SKM-1 (cell line): ENCODE results near the gene B4GALNT4.
"Not testable (repeated sequence)": the region's sequence is repeated elsewhere in the genome, so short reads cannot be mapped to it uniquely, and the experiment has no call there.

Experiments used
- DNase-seq: peaks from one replicate; lab custom pipeline; 2025; ENCODE audit not compliant: unreplicated experiment; lab: John Stamatoyannopoulos, UW

Gene B4GALNT4

DNA sequence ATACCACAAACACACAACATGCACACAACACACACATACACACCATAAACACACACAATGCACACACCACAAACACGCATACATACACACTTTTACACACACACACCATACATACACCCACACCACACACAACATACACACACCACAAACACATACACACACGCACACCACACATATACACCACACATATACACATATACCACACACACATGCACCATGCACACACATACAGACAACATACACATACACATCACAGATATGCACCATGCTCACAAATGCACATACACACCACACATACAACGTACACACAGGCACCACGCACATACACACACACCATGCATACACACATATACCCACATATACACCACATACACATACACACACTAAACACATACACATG, 11.7 kb upstream of the B4GALNT4 start:
- no peak for DNase-seq

- DNase-seq: no peak
Measured at GRCh38 chr11:358129-358800, 11.0 kb upstream of the B4GALNT4 start.

DNA sequence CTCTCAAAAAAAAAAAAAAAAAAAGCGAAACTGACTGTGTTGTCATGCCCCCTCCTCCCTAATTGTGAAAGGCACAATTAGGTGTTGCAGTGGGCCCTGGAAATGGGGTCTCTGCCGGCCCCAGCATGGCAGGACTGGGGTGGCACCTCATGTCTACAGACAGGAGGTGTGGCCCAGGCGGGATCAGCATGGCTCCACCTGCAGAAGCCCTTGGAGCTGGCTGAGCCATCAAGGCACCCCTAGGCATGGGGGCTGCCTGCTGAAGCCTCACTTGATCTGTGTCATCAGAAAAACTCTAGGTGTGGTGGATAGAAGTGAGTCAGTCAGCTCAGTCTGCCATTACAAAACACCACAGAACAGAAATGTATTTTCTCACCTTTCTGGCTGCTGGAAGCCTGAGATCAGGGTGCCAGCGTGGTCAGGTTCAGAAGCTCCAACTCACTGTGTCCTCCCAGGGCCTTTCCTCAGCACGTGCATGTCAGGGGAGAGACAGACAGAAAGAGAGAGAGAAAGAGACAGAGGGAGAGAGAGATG, 10.1 kb upstream of the B4GALNT4 start:
- no peak for DNase-seq

GRCh38 chr11:360326-361280, 8.7 kb upstream of the B4GALNT4 start:
- DNase-seq: no peak

DNA sequence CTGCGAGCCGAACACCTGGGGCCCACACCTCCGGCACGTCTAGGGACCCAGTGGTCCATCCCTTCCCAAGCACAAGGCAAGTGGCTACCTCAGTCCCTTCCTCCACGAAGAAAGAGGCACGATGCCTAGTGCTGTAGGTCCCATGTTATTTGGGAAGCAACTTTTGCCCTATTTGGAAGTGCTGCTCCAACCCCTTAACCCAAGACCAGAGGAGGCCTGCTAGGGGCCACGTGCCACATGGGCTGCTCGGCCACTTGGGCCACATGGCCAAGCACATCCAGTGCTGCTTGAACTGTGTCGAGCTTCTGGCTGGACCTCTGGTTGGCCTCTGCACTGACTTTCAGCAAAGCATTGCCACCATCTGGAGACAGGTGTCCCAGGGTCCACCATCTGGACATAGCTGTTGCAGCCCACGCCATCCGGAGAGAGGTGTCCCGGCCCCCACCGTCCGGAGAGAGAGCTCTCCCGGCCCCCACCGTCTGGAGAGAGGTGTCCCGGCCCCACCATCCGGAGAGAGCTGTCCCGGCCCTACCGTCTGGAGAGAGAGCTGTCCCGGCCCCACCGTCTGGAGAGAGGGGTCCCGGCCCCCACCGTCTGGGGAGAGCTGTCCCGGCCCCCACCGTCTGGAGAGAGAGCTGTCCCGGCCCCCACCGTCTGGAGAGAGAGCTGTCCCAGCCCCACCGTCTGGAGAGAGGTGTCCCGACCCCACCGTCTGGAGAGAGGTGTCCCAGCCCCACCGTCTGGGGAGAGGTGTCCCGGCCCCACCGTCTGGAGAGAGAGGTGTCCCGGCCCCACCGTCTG, 6.5 kb upstream of the B4GALNT4 start:
- DNase-seq: no peak

- not testable (repeated sequence) for DNase-seq
Measured at GRCh38 chr11:363443-363805, 5.9 kb upstream of the B4GALNT4 start.

DNA sequence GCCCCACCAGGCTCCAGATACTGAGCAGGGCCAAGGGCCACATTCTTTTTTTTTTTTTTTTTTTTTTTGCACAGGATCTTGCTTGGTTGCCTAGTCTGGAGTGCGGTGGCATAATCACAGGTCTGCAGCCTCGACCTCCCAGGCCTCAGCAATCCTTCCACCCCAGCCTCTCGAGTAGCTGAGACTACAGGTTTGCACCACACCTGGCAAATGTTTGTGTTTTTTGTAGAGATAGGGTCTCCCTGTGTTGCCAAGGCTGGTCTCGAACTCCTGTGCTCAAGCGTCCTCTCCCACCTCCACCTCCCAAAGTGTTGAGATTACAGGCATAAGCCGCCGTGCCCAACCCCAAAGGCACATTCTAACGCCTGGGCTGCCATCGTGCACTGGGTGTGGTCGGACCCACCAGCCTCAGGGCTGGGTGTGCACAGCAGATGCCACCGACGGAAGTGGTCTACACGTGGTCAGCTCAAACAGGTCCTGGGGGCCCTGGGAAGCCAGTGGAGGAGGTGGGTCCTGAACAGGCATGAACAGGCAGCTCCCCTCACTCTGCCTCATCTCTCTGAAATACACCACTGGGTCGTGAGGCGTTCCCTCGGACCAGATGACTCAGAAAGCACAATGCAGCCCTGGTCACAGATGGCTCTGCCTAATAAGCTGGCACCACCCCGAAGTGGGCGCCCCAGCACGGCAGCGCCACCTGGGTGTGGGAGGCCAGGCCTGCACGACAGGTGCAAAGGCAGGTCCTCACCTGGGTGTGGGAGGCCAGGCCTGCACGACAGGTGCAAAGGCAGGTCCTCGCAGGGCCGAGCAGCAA, 5.1 kb upstream of the B4GALNT4 start:
- no peak for DNase-seq

DNA sequence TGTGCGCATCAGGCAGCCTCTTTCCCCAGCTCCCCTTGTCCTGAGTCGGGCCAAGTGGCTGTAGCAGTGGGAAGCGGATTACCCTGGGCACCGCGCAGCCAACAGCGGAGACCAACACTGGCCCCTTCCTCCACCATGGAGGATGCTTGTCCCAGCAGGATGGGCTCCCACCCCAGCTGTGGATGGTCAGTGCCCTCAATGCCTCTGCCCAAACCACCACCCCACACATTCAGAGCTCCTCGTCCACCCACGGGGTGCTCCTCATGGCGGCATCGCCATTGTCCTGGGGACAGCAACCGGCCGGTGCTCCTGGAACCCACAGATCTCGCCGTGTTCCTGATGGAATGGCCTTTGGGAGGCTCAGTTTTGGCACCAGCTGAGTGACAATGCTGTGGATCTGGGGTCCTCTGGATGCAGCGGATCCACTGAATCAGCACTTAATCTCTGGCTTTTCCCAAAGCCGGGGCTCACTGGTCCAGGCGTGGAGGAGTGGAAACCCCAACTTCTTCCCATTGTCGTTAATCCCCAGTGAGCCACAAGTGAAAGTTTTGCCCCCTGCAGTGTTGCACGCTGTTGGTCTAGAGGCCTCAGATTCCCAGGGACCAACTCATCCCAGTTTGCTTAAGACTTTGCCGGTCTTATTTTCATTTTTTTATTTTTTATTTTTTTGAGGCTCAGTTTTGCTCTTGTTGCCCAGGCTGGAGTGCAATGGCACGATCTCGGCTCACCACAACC, 4.1 kb upstream of the B4GALNT4 start:
- no peak for DNase-seq

- no peak for DNase-seq
Measured at GRCh38 chr11:365831-366230, 3.5 kb upstream of the B4GALNT4 start.

- DNase-seq: no peak
Measured at GRCh38 chr11:367956-368413, 1.3 kb upstream of the B4GALNT4 start.

GRCh38 chr11:368414-369335, 624 bp upstream of the B4GALNT4 start:
- no peak for DNase-seq

DNA sequence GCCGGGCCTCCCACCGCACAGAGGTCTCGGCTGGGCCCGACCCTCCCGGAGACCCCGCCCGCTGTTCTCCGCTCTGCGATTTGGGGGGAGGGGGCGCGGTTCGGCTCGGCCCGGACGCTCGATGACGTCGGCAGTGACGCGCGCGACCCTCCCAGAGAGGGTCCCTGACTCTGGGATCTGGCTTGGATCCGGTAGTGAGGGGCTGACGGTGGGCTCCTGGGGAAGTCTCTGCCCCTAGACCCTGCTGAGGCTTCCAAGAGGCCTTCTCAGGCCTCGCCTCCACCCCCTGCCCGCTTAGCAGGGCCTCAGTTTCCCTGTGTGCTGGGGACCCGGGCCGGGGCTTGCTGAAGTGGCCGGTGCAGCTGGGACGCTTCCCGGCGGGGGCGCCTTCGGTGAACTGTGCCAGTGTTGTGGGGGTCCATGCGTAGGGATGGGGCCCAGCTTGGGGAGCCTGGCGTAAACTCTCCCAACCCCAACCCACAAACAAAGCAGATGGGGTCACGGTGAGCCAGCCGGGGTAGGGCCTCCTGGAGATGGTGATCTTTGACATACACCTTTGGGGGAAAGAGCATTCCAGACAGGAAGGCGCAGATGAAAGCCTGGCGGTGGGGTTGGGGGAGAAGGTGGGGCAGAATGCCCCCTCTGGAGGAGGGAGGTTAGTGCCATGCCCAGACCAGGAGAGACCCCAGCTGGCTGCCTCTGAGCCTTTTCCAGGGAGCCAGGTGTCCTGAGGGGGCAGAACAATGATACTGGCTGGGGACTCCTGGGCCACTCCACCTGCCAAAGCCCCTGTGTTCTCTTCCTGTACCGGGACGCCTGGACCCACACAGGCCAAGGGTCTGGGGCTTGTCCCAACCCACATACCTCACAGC, 1.0 kb downstream of the B4GALNT4 start:
- DNase-seq: no peak

DNA sequence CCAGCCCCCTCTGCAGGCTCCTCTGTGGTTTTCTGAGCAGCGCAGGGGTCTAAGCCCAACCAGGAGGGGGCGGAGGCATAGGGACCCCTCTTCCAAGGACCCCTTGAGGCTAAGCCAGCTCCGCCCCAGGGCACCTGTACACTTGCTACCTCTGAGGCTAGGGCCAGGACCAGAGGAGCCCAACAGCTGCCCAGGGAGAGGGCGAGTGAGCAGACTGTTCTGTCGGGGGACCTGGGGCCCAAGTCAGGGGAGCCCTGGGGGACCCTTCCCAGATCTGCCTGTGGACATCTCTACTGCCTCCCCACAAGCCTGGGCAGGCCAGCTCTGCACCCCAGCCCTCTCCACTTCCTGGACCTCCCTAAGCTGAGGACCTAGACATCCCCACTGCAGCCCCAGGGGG, 1.8 kb downstream of the B4GALNT4 start:
- no peak for DNase-seq

- DNase-seq: no peak
Measured at GRCh38 chr11:371716-372590, 2.7 kb downstream of the B4GALNT4 start.

GRCh38 chr11:372809-373715, 3.8 kb downstream of the B4GALNT4 start:
- DNase-seq: no peak
